HEK293 (cell line): Measurements from ENCODE around the gene TNFRSF1A.

Experiments
- CTCF ChIA-PET: fragments of 350-600 bp; formaldehyde crosslinking; extraction: SDS; loops from one replicate; lab custom pipeline; 2021; ENCODE audit warnings: antibody characterized with exemption; lab: Yijun Ruan, JAX
- POLR2A ChIA-PET: fragments of 300-600 bp; formaldehyde crosslinking; extraction: SDS; loops from one replicate; lab custom pipeline; 2020; ENCODE audit warnings: antibody characterized with exemption, inconsistent platforms; lab: Yijun Ruan, JAX
- H3K27ac ChIP-seq: fragments of 200-500 bp; sonication (Bioruptor generic); 2 replicates; pipeline ENCODE4 v1.5.1; 2014; ENCODE audit warnings: low read depth, low read length, control low read depth, inconsistent platforms; ENCODE audit errors: extremely low read depth
- H3K36me3 ChIP-seq, 2 experiments: fragments of 200-500 bp in 1 of 2; sonication (Bioruptor generic) in 1 of 2; 1 replicate in 1 of 2; 2 replicates in 1 of 2; pipeline ENCODE4 v1.5.1; 2014 to 2017; ENCODE audit warnings: inconsistent platforms in 2 of 2, low read length in 2 of 2; ENCODE audit not compliant: control insufficient read depth in 2 of 2, insufficient read depth in 1 of 2
- H3K4me1 ChIP-seq: fragments of 200-500 bp; sonication (Bioruptor generic); 2 replicates; pipeline ENCODE4 v1.5.1; 2014; ENCODE audit warnings: mild to moderate bottlenecking, low read length, inconsistent platforms; ENCODE audit not compliant: control insufficient read depth, insufficient read depth
- H3K4me3 ChIP-seq: 2 replicates; pipeline ENCODE4 v1.5.1; 2011; ENCODE audit warnings: low read depth, mild to moderate bottlenecking, control low read depth, low read length, moderate library complexity
- H3K9me3 ChIP-seq: fragments of 200-500 bp; sonication (Bioruptor generic); 2 replicates; pipeline ENCODE4 v1.5.1; 2014; ENCODE audit warnings: low read depth, low read length, inconsistent platforms; ENCODE audit not compliant: control insufficient read depth, insufficient read depth
- EGR2 ChIP-seq: fragments of 450-650 bp; formaldehyde crosslinking; IDR thresholded peaks from 2 replicates; pipeline ENCODE4 v1.5.1; 2016; ENCODE audit warnings: low read depth, missing biosample characterization, missing genetic modification characterization
- FEZF1 ChIP-seq: fragments of 450-650 bp; formaldehyde crosslinking; IDR thresholded peaks from 2 replicates; pipeline ENCODE4 v1.5.1; 2016; ENCODE audit warnings: missing biosample characterization, missing genetic modification characterization
- GLIS1 ChIP-seq: fragments of 450-650 bp; formaldehyde crosslinking; IDR thresholded peaks from 2 replicates; pipeline ENCODE4 v1.5.1; 2016; ENCODE audit warnings: missing biosample characterization, missing genetic modification characterization
- TCF7L2 ChIP-seq: IDR thresholded peaks from 2 replicates; pipeline ENCODE4 v1.6.1; 2011; ENCODE audit warnings: low read depth, mild to moderate bottlenecking, inconsistent platforms, low read length, moderate library complexity, borderline replicate concordance
- WT1 ChIP-seq: fragments of 450-650 bp; formaldehyde crosslinking; IDR thresholded peaks from 2 replicates; pipeline ENCODE4 v1.5.1; 2016; ENCODE audit warnings: missing biosample characterization, missing genetic modification characterization
- ZBTB17 ChIP-seq: fragments of 450-650 bp; formaldehyde crosslinking; IDR thresholded peaks from 2 replicates; pipeline ENCODE4 v1.5.1; 2016; ENCODE audit warnings: missing biosample characterization, missing genetic modification characterization
- ZFHX2 ChIP-seq: fragments of 450-650 bp; formaldehyde crosslinking; conservative IDR thresholded peaks from 2 replicates; pipeline ENCODE4 v1.5.1; 2016; ENCODE audit warnings: missing biosample characterization, missing genetic modification characterization
- ZFP41 ChIP-seq: fragments of 450-650 bp; formaldehyde crosslinking; IDR thresholded peaks from 2 replicates; pipeline ENCODE4 v1.5.1; 2016; ENCODE audit warnings: missing biosample characterization, missing genetic modification characterization, borderline replicate concordance
- ZNF239 ChIP-seq: fragments of 450-650 bp; formaldehyde crosslinking; IDR thresholded peaks from 2 replicates; pipeline ENCODE4 v1.5.1; 2016; ENCODE audit warnings: missing biosample characterization, missing genetic modification characterization
- ZNF350 ChIP-seq: fragments of 450-650 bp; formaldehyde crosslinking; IDR thresholded peaks from 2 replicates; pipeline ENCODE4 v1.5.0; 2017; ENCODE audit warnings: missing biosample characterization, mild to moderate bottlenecking, missing genetic modification characterization
- ZNF366 ChIP-seq: fragments of 450-650 bp; formaldehyde crosslinking; conservative IDR thresholded peaks from 2 replicates; pipeline ENCODE4 v1.5.1; 2016; ENCODE audit warnings: missing biosample characterization, missing genetic modification characterization
- ZNF391 ChIP-seq: fragments of 450-650 bp; formaldehyde crosslinking; IDR thresholded peaks from 2 replicates; pipeline ENCODE4 v1.5.1; 2016; ENCODE audit warnings: low read depth, missing biosample characterization, missing genetic modification characterization, borderline replicate concordance
- ZNF394 ChIP-seq: fragments of 450-650 bp; formaldehyde crosslinking; IDR thresholded peaks from 2 replicates; pipeline ENCODE4 v1.5.1; 2016; ENCODE audit warnings: missing biosample characterization, missing genetic modification characterization, mild to moderate bottlenecking, moderate library complexity, borderline replicate concordance
- ZNF423 ChIP-seq: fragments of 450-650 bp; formaldehyde crosslinking; IDR thresholded peaks from 2 replicates; pipeline ENCODE4 v1.5.1; 2016; ENCODE audit warnings: missing biosample characterization, missing genetic modification characterization
- ZNF548 ChIP-seq: fragments of 450-650 bp; formaldehyde crosslinking; IDR thresholded peaks from 2 replicates; pipeline ENCODE4 v1.5.1; 2016; ENCODE audit warnings: missing biosample characterization, missing genetic modification characterization
- ZNF561 ChIP-seq: fragments of 450-650 bp; IDR thresholded peaks from 2 replicates; pipeline ENCODE4 v1.5.1; 2018; ENCODE audit warnings: missing biosample characterization, missing genetic modification characterization, borderline replicate concordance
- ZNF626 ChIP-seq: fragments of 450-650 bp; sonication (Bioruptor Pico); formaldehyde crosslinking; IDR thresholded peaks from 2 replicates; pipeline ENCODE4 v1.5.1; 2018; ENCODE audit warnings: missing biosample characterization, missing genetic modification characterization, inconsistent platforms
- ZNF76 ChIP-seq: fragments of 450-650 bp; formaldehyde crosslinking; IDR thresholded peaks from 2 replicates; pipeline ENCODE4; 2016; ENCODE audit warnings: low read depth, missing biosample characterization, missing genetic modification characterization, borderline replicate concordance
- ZNF837 ChIP-seq: fragments of 450-650 bp; formaldehyde crosslinking; IDR thresholded peaks from 2 replicates; pipeline ENCODE4 v1.5.1; 2016; ENCODE audit warnings: missing biosample characterization, missing genetic modification characterization
- ZXDB ChIP-seq: fragments of 450-650 bp; formaldehyde crosslinking; IDR thresholded peaks from 2 replicates; pipeline ENCODE4 v1.5.1; 2016; ENCODE audit warnings: missing biosample characterization, missing genetic modification characterization
- TF ChIP-seq, protein P1 (sequence below): fragments of 450-650 bp; formaldehyde crosslinking; IDR thresholded peaks from 2 replicates; pipeline ENCODE4 v1.5.1; 2016; ENCODE audit warnings: missing biosample characterization, missing genetic modification characterization
- TF ChIP-seq, protein P2 (sequence below): fragments of 450-650 bp; formaldehyde crosslinking; IDR thresholded peaks from 2 replicates; pipeline ENCODE4 v1.5.1; 2017; ENCODE audit warnings: missing biosample characterization, missing genetic modification characterization

Gene TNFRSF1A

GRCh38 chr12:6376079-6376869, 34.4 kb upstream of the TNFRSF1A start (continued):
- TF ChIP-seq TCF7L2 = no peak
- TF ChIP-seq ZNF239 (tag by site-specific recombination) = no peak
- no peak for TF ChIP-seq ZNF548 (tag by site-specific recombination)
- no peak for TF ChIP-seq ZNF837 (tag by site-specific recombination)
- no peak for TF ChIP-seq ZNF76

DNA sequence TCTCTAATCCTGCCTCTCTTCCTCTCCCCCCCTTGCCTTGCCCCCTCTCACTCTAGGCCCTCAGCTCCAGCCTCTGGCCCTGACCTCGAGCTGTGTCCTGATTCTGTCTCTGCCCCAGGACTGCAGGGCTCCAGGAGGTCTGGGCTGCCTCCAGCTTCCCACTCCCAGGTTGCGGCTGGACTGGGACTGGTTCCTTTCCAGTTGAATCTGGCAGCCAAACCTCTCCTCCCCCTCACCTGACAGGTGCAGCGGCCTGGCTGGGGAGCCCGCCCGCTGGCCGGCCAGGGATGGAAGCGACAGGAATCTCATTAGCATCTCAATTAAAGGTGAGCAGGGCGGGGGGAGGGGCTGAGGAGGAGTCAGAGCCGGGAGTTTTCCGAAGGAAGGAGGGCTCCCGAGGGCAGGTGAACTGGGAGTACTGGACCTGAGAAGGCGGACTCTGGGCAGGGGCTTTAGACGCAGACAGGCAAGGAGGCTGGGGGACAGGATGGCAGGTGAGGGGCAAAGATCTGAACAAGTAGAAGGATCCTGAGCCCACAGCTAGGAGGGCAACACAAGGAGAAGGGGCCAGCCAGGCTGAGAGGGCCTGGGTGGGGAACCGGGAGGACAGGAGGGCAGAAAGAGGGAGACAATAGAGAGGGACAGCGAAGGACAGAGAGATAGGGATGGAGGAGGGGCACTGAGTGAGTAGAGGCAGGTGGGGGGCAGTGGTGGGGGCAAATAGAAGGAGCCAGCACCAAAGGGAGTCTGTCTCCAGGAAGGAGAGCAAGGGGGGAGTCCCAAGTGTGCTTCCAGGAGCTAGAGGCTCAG, 33.6 kb upstream of the TNFRSF1A start, which contains the start of gene SCNN1A:
TSS of gene SCNN1A (minus strand) at position 295 of the 810 bp plus-strand sequence. CDS start 780 bp downstream, outside the sequence.
- Histone ChIP-seq H3K27ac (peak within 1 kb of the TSS; percentile 69), H3K4me1 (peaks cover 24% of the 10 kb centered on the region), H3K4me3 (no peak within 1 kb of the TSS), H3K36me3 (no peaks in the 10 kb centered on the region), H3K9me3 (no peaks in the 10 kb centered on the region)
- no peak for TF ChIP-seq FEZF1
- no peak for TF ChIP-seq ZBTB17
- no peak for TF ChIP-seq ZNF391 (tag by site-specific recombination)
- TF ChIP-seq ZFHX2 (tag by site-specific recombination) = no peak
- TF ChIP-seq ZNF423 (tag by site-specific recombination) = 0 out of 2 replicates have a peak, but pooled peaks have one; percentile 12
- TF ChIP-seq, protein P1, sequence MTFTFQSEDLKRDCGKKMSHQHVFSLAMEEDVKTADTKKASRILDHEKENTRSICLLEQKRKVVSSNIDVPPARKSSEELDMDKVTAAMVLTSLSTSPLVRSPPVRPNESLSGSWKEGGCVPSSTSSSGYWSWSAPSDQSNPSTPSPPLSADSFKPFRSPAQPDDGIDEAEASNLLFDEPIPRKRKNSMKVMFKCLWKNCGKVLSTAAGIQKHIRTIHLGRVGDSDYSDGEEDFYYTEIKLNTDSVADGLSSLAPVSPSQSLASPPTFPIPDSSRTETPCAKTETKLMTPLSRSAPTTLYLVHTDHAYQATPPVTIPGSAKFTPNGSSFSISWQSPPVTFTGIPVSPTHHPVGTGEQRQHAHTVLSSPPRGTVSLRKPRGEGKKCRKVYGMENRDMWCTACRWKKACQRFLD = no peak
- TF ChIP-seq ZXDB (tag by site-specific recombination) = no peak
- TF ChIP-seq WT1 = no peak
- TF ChIP-seq ZNF837 (tag by site-specific recombination) = no peak
- TF ChIP-seq ZNF626 (tag by site-specific recombination) = no peak
- TF ChIP-seq ZNF561 (tag by site-specific recombination) = no peak
- TF ChIP-seq GLIS1 (tag by site-specific recombination) = peak; percentile 73
- TF ChIP-seq, protein P2, sequence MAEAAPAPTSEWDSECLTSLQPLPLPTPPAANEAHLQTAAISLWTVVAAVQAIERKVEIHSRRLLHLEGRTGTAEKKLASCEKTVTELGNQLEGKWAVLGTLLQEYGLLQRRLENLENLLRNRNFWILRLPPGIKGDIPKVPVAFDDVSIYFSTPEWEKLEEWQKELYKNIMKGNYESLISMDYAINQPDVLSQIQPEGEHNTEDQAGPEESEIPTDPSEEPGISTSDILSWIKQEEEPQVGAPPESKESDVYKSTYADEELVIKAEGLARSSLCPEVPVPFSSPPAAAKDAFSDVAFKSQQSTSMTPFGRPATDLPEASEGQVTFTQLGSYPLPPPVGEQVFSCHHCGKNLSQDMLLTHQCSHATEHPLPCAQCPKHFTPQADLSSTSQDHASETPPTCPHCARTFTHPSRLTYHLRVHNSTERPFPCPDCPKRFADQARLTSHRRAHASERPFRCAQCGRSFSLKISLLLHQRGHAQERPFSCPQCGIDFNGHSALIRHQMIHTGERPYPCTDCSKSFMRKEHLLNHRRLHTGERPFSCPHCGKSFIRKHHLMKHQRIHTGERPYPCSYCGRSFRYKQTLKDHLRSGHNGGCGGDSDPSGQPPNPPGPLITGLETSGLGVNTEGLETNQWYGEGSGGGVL (tag by site-specific recombination) = peak; percentile 40; the same call in 1 of the 2 replicates
- CTCF ChIA-PET = interaction anchor here (0.6 to 1.7 kb wide), 6 partner anchors 9 to 270 kb away, joined by 3 to 5 read pairs (median 4); no protein-coding TSS in a partner anchor
- POLR2A ChIA-PET = interaction anchor here (1.0 to 1.6 kb wide), 3 partner anchors 12 to 73 kb away, joined by 3 to 7 read pairs (median 4); no protein-coding TSS in a partner anchor

DNA sequence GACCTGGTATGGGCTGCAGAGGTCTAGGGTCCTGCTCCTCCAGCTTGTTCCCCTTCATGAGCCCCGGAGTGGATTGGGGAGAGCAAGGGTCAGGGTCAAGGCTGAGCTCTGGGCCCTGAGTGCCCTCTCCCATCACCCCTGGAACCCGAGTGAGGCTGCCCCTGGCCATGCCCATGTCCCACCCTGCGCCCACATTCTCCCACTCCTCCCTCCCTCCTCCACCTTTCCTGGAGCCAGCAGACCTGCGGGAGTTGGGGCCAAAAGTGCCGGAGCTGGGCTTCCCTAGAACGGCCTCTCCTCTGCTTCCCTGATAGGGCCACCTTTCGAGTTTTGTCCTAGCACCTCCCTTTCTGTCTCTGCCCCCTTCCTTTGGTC, 32.9 kb upstream of the TNFRSF1A start:
- CTCF ChIA-PET = interaction anchor here (0.5 to 1.7 kb wide), 6 partner anchors 9 to 178 kb away, joined by 3 to 5 read pairs (median 3); no protein-coding TSS in a partner anchor
- H3K9me3 ChIP-seq = no peaks in the 10 kb centered on the region
- peaks cover 24% of the 10 kb centered on the region for H3K4me1 ChIP-seq
- H3K4me3 ChIP-seq = no peak overlapping the region
- TF ChIP-seq ZNF366 = 0 out of 2 replicates have a peak, but pooled peaks have one; percentile 21
- no peak for TF ChIP-seq ZNF350 (tag by site-specific recombination)
- peak; percentile 42; the same call in 1 of the 2 replicates for TF ChIP-seq ZFHX2 (tag by site-specific recombination)
- peak; percentile 38; the same call in 1 of the 2 replicates for TF ChIP-seq EGR2 (tag by site-specific recombination)
- TF ChIP-seq ZFP41 (tag by site-specific recombination) = no peak
- TF ChIP-seq ZNF394 (tag by site-specific recombination) = no peak
- POLR2A ChIA-PET = interaction anchor here (1.0 to 1.4 kb wide), 3 partner anchors 23 to 73 kb away, joined by 3 to 4 read pairs (median 3); no protein-coding TSS in a partner anchor
- H3K27ac ChIP-seq = no peak overlapping the region
- H3K36me3 ChIP-seq = no peaks in the 10 kb centered on the region
